HG03196 (cell line): Measurements from ENCODE around the gene TMEM185B.
"Not testable (repeated sequence)": the region's sequence is repeated elsewhere in the genome, so short reads cannot be mapped to it uniquely, and the experiment has no call there.

Source experiments
- ATAC-seq: cut with Tn5 transposase; IDR thresholded peaks from one replicate; pipeline ENCODE4 v1.9.1; 2021; ENCODE audit not compliant: unreplicated experiment

TMEM185B gene

DNA sequence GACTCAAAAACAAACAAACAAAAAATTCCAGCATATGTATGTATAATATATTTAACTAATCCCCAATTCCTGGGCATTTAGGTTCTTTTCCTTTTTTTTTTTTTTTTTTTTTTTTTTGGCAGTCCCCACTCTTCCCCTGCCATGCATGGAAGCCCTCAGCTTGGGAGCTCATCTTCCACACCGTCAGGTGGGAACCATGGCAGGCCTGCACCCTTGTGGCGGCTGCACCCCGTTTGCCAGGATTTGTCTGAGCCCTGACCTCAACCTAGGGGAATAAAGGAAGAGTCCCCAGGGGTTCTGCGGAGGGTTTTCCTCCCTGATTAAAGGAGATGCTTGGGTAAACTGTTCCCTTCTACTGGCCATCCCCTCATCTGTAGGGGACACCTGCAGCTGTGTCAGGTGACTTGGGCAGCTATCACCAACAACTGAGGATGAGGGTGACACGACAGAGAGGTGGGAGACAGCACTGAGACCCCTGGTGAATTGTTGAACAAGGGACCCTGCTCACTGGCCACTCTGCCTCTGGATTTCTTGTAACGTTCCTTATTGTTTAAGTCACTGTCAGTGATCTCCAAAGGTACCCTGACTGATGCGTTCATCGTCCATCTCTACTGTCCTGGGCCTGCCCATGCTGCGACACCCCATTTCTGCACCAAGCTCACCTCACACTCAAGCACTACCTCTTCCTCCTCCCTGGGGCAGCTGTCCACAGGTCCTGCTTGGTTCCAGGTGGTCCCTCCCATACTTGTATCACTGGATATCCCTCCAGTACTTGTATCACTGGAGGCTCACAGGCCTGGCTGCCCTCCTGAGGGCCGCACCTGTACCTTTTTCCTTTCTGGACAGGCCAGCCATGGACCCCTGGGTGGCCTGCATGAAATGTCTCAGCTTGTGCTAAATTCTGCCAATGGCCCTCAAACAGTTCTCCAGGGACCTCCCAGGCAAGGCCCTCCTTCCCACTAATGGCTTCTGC, 14.5 kb downstream of the TMEM185B start:
- ATAC-seq = no peak

DNA sequence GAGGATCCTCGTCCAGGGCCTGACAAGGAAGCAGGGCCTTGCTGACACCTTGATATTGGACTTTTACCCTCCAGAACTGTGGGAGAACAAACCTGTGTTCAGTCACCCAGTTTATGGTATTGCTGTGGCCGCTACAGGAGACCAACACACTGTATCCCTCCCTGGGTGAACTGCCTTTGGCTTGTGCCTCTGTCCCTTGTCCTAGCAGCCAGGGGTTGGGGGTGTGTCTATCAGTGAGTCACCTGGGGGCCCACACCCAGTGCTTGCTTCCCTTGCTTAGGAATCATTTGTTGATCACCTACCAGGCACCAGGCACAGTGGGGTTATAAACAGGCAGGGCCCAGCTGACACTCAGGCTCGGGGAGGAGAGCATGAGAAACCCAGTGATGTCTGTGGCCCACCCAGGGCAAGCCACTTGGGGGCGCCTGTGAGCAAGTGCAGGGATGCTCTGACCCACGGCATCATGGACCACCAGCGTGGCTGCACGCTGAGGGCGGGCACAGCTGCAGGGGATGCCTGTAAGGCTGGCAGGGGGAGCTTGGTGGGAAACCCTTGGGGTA, 17.1 kb downstream of the TMEM185B start:
- ATAC-seq = no peak

DNA sequence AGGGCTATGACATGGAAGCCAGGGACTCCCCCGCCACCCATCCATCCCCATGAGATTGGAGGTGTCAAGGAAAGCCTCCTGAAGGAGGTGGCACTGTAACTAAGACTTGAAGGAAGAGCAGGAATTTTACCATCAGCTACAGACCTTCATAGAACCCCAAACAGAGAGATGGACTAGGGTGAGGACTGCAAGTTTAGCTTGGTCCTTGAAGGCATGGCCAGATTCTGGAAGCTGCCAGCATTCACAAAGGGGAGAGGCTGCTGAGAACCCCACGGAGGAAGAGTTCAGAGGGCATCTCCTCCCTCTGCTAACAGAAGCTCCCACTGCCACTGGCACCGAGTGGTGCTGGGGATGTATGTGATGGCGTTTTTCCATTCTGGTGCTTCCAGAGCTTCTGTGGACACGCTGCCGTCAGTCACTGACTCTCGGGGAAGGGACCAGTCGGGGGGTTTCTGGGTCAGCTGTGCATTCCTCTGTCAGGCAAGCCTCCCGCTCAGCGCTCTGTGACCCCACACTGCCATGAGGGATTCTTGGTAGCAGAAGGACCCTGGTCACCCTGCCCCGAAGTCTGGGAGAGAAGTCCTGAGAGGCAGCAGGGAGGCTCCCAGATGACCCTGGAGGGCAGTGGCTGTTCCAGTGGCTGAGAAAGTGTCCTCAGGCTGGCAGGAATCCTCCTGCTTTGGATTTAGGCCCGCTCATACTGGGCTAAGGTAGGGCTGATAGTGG, 18.1 kb downstream of the TMEM185B start:
- ATAC-seq = no peak

DNA sequence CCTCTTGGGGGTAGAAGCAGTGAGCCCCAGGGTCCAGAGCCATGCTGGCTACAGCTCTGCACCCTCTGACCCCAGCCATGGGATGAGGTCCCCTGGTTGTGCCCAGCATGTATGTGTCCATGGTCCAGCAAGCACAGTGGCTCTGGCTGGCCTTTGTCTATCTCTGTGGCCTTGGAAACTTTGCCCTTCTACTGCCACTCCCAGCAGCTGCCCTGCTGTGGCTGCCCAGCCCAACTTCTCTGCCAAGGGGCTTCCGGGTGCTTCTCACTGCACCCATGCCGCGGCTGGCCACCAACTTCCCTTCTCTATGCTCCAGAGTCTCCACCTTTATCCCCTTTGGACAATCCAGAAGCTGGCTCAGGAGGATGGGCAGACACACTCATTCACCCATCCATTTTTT, 18.8 kb downstream of the TMEM185B start:
- no peak for ATAC-seq

DNA sequence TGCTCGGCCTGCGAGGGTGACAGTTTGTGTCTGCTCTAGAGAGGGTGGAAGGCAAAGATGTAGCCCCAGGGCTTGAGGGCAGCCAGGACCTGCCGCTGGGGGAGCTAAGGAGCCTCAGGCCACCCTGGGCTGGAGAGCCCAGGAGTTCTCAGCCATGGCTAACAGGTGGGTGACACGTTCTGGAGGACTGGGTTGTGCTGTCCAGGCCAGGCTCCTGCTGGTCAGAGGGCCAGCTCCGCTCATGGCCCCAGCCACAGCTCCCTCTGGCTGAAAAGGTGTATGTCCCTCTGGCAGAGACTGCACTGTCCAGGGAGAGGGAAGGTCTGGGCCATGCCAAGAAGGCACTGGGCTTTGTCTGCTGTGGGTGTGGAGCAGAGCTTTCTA, 19.2 kb downstream of the TMEM185B start:
- ATAC-seq = no peak

DNA sequence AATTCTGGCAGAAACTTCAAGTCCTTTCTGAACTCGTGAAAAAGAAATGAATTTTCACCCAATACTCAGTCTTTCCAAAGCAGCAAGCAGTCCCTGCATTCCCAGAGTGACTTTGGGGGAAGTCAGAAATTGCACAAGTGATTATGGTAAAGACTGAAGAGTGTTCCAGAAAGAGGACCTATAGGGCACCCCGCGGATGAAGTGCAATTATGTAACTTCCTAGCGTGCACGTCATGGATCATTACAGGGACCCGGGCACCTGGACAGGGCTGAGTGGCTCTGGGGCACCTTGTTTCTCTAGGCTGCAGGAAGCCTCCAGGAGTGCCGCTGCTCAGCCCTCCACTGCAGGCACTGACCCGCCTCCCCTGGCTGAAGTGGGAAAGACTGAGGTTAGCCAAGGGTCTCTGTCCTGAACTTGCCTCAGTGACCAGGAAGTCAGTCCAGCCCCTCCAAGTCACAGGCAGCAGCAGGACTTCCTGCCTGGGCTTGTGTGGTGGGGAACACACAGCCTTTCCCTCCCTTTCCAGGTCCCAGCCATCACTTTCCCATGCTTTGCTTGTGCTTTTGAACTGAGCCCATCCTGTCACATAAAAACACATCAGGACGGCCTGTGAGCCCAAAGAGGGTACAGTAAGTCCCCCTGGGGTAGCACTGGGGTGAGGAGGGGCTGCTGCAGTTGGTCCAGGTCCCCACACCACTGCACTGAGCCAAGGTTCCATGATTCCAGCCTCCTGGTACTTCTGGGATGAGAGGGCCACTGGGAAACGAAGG, 19.8 kb downstream of the TMEM185B start:
- ATAC-seq = no peak

DNA sequence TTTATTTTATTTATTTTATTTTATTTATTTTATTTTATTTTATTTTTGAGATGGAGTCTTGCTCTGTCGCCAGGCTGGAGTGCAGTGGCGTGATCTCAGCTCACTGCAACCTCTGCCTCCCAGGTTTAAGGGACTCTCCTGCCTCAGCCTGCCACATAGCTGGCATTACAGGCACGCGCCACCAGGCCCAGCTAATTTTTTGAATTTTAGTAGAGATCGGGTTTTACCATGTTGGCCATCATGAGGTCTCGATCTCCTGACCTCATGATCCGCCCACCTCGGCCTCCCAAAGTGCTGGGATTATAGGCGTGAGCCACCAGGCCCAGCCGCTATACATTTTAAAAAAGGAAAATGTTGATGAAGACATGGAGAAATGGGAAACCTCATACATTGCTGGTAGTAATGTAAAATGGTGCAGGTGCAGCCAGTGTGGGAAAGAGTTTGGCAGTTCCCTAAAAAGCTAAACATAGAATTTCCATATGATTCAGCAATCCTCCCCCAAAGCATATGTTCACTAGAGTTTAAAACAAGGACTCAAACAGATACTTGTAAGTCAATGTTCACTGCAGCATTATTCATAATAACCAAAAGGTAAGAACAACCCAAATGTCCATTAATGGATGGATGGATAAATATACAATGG, 23.3 kb downstream of the TMEM185B start:
- ATAC-seq = not testable (repeated sequence)

DNA sequence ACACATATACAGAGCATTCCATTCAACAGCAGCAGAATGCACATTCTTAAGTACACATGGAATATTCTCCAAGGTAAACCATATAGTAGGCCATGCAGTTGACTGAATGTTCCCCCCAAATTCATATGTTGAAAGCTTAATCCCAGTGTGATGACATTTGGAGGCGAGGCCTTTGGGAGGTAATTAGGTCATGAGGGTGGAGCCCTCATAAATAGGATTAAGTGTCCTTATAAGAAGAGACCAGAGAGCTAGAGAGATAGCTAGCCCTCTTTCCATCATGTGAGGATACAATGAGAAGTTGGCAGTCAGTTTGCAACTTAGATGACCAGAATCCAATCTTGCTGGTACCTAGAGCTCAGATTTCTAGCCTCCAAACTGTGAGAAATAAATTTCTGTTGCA, 27.6 kb downstream of the TMEM185B start:
- ATAC-seq = no peak

DNA sequence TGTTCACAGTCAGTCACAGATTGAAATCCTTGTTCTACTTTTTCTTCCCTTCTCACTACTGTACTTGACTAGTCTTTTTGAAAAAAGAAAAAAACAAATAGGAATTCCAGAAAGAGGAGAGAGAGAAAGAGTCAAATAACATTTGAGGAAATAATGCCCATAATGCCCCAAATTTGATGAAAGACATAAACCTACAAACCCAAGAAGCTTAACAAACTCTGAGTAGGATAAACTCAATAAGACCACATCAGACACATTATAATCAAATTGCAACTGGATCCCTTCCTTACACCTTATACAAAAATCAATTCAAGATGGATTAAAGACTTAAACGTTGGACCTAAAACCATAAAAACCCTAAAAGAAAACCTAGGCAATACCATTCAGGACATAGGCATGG, 30.9 kb downstream of the TMEM185B start:
- ATAC-seq = no peak

DNA sequence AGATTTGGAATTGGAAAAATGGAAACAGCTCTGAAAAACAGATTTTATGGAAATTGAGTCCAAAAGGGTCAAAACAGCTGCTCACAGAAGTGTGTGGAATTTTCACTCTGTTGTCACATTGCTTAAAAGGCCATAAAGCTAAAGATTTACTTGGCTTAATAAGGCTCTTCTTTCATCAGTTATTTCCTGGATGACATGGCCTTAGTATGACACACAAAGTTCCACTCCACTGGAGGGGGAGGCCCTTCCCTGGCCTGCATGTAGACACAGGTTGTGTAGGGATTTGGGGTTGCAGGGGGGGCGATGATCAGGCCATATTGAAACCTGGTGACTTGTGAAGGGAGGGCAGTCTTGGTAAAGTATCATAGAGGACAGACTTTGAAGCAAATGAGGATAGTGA, 34.0 kb downstream of the TMEM185B start:
- no peak for ATAC-seq

DNA sequence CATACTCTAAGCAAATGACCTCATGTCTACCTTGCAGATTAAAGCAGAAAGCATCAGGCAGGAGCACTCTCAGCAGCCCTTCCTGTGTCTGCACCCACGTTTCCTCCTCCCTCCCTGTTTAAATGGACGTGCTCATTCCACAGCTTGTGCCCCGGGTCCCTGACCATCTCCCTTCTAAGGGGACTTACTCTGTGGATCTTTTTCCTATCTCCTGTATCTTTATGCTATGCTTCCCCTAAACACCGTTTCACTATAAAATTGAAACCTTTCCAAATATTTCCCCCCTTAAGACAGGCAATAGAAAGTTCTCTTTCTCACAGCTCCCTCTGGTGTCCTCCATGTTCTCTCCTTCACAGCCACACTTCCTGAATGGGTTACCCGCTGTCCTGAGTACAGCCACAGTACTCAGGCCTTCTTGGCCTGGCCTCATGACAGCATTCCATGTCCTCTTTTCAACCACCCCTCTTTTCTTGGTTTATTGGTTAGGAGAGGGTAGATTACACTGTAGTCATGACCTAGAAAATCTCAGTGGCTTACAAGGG, 41.1 kb downstream of the TMEM185B start:
- no peak for ATAC-seq

DNA sequence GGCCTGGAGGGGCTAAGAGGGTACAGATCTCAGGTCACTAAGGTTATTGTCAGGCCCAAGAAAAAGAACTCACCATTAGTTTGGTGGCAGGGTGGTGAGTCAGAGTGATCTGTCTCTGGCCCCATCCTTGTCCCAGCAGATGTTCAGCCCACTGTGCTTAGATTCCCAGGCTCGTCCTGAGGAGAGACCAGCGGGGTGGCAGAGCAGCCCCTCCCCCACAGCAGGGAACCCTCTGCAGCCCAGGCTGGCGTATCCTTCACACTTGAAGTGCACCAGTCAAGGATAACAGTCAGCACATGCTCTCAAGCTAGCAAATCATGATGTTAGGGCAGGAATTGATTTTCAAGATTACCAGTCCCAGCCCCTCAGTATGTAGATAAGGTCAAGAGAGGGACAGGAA, 43.1 kb downstream of the TMEM185B start:
- no peak for ATAC-seq

DNA sequence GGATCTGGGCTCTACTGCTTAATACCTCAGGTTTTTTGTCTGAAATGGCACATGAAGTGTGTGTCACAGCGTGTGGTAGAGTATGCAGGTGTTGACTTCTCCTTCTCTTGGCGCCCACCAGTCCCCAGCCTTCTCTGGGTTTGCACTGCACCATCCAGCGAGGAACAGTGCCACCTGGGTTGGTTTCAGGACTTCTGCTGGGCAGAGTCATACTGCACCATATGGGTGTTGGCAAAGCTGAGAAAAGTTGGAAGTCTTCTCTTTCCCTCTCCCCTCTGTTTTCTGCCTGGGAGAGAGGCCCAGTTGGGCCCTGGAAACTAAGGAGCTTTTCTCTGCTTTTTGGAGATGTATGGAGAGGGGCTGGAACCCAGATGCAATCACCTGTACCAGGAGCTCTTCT, 43.8 kb downstream of the TMEM185B start:
- no peak for ATAC-seq

DNA sequence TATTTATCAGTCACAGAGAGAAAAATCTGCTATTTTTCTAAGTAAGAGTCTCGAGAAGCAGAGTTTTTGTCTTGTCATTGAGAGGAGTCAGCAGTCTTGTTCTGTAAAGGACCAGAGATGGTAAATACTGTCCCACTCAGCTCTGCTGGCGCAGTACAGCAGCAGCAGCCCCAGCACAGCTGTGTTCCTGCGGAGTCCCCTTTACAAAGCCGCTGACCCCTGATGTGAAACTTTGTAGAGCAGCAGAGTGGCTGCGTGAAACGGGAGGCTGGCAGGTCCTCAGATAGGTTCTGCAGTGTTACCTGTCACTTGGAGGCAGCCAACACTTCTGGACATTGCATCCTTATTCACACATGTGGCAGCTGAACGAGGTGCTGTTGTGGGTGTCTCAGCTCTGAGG, 45.2 kb downstream of the TMEM185B start:
- no peak for ATAC-seq

DNA sequence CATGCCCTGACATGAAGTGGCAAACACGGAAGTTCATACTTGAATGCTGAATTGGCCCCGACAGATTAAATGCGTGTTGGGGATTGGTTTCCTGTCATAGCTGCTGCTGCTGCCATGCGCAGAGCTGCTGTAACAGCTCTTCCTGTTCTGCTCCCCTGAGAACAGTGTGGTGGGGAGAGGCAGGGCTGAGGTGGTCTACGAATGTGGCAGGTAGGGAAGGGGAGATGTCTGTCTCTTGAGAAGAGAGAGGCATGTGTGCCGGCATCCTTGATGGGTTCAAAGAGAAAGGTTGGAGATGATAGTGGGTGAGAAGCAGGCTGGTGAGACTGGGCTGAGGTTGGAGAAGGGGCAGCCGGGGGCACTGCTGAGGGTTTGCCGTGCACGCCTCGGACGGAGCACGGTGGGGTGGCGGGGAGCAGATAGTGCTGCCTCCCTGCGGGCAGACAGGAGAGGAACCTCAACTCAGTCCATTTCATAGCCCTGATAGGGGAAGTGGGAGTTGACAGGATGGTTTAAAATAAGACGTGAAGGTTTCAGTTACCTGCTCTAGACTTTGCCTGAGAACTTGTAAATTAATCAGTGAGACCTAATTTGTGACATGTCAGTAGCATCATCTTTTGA, 46.1 kb downstream of the TMEM185B start:
- peak; percentile 93 for ATAC-seq

DNA sequence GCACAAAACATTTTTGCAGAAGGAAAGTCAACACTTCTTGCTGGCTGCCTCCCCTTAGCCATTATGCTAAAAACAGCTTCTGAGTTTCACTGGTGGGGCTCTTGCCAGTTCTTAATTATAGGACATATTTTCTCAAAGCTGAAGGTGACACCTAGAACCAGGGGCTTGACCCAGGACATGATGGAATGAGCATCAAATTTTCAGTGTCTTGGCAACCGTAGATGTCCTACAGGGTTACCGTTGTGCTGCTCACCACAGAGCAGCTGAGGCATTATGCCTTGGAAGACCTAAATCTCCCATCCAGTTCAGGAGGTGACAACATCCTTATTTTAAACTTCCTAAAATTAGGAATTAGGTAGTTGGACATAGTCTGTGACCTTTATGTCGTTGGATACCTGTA, 46.7 kb downstream of the TMEM185B start:
- ATAC-seq = no peak

DNA sequence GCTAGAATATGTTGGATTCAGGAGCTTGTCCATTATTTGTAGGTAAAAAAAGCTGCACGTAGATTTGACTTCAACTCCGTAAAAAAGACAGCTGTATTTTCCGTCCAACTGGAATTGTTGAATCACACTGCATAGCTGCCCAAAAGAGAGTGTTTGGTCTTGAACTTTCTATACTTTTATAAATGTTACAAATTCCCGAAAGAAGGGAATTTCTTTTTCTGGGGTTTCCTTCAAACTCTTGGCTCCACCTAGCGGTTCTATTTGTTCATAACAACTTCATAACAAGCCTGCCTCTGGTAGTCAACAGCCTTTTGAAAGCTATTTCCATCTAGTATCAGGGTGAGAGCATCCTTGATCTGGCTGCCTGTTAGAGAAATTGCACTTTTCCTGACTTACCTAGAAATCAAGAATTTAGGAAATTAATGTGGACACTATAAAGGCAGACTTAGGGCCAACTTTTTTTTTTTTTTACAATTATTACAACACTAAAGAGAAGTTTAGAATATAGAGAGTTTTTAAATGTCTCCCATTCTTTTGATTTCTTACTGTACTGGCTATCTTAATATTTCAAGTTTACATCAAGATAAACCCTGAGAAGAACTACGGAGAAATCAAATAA, 48.1 kb downstream of the TMEM185B start:
- no peak for ATAC-seq
